Endothelial cell of umbilical vein (primary cell): ENCODE data around the gene RAB44.

Experiments
- EZH2 ChIP-seq: IDR thresholded peaks from 2 replicates; pipeline ENCODE4 v1.6.1; 2012; ENCODE audit warnings: borderline replicate concordance, low read depth, mild to moderate bottlenecking, moderate library complexity, low read length, inconsistent platforms; ENCODE audit not compliant: severe bottlenecking
- FOS ChIP-seq: IDR thresholded peaks from 2 replicates; pipeline ENCODE4 v1.6.1; 2011; ENCODE audit warnings: mild to moderate bottlenecking, low read length, moderate library complexity, borderline replicate concordance; ENCODE audit not compliant: insufficient read depth
- JUN ChIP-seq: IDR thresholded peaks from 2 replicates; pipeline ENCODE4 v1.6.1; 2011; ENCODE audit warnings: borderline replicate concordance, low read depth; ENCODE audit not compliant: insufficient read length, insufficient read depth
- MYC ChIP-seq: IDR thresholded peaks from one replicate; pipeline ENCODE4 v1.6.1; 2011; ENCODE audit warnings: mild to moderate bottlenecking, low read depth, low read length
- POLR2A ChIP-seq: IDR thresholded peaks from 2 replicates; pipeline ENCODE4 v1.6.1; 2012; ENCODE audit warnings: low read depth, mild to moderate bottlenecking, control low read depth, low read length
- POLR2AphosphoS5 ChIP-seq: IDR thresholded peaks from 2 replicates; pipeline ENCODE4 v1.6.1; 2012; ENCODE audit warnings: low read depth, mild to moderate bottlenecking, control low read depth, low read length, moderate library complexity; ENCODE audit not compliant: insufficient read depth
- TF ChIP-seq, protein P1 (sequence below), 2 donors: IDR thresholded peaks; 1 replicate in 1 of 2; 2 replicates in 1 of 2; pipeline ENCODE4 v1.5.1; 2011; ENCODE audit warnings: low read length in 2 of 2, mild to moderate bottlenecking in 2 of 2, moderate library complexity in 2 of 2, control low read depth in 1 of 2, inconsistent platforms in 1 of 2, low read depth in 1 of 2; ENCODE audit not compliant: insufficient read depth in 1 of 2; ENCODE audit errors: extremely low read depth in 1 of 2

GRCh38 chr6:36659271-36659670, 38.4 kb upstream of the RAB44 start:
- TF ChIP-seq EZH2: no peak
- TF ChIP-seq, protein P1, sequence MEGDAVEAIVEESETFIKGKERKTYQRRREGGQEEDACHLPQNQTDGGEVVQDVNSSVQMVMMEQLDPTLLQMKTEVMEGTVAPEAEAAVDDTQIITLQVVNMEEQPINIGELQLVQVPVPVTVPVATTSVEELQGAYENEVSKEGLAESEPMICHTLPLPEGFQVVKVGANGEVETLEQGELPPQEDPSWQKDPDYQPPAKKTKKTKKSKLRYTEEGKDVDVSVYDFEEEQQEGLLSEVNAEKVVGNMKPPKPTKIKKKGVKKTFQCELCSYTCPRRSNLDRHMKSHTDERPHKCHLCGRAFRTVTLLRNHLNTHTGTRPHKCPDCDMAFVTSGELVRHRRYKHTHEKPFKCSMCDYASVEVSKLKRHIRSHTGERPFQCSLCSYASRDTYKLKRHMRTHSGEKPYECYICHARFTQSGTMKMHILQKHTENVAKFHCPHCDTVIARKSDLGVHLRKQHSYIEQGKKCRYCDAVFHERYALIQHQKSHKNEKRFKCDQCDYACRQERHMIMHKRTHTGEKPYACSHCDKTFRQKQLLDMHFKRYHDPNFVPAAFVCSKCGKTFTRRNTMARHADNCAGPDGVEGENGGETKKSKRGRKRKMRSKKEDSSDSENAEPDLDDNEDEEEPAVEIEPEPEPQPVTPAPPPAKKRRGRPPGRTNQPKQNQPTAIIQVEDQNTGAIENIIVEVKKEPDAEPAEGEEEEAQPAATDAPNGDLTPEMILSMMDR (IDR thresholded peaks at IDR 0.05; ENCODE audit: extremely low read depth in 1 of 2, insufficient read depth in 1 of 2, low read depth in 1 of 2, low read length in 2 of 2): no peak
- no peak for TF ChIP-seq FOS
- no peak for TF ChIP-seq POLR2A
- TF ChIP-seq POLR2AphosphoS5: no peak
- TF ChIP-seq MYC: no peak
- TF ChIP-seq JUN: no peak
